Adrenal gland (tissue), 12 donors: ENCODE measurements around the gene CHL1. TPM values are rescaled to one million over a fixed set of nuclear protein-coding genes. Genes with fewer than 3 reads are reported as not detected.

Experiments
- DNase-seq, 7 donors: peaks; one replicate each; pipeline ENCODE4 v3.0.0-alpha.2; 2019 to 2020
- H3K27ac ChIP-seq, 5 donors: fragments of 200-600 bp; sonication (generic) in 4 of 5; 1 replicate in 3 of 5; 2 replicates in 2 of 5; pipeline versions ENCODE4 v1.5.1 to v1.8.0; 2016 to 2020; ENCODE audit warnings: mild to moderate bottlenecking in 1 of 5
- H3K27me3 ChIP-seq: fragments of 200-600 bp; 2 replicates; pipeline ENCODE4 v1.8.0; 2021
- H3K36me3 ChIP-seq, 2 donors: fragments of 200-600 bp; replicated peaks in 1 of 2; 1 replicate in 1 of 2; 2 replicates in 1 of 2; pipeline versions ENCODE4 v1.5.1 to v1.8.0; 2018 to 2022
- H3K4me1 ChIP-seq, 2 donors: fragments of 200-600 bp; replicated peaks in 1 of 2; 1 replicate in 1 of 2; 2 replicates in 1 of 2; pipeline versions ENCODE4 v1.5.1 to v1.8.0; 2018 to 2021
- H3K4me3 ChIP-seq, 4 donors: fragments of 200-600 bp; sonication (generic) in 3 of 4; one replicate each; pipeline ENCODE4 v1.5.1; 2016 to 2018
- H3K9me3 ChIP-seq, 3 donors: fragments of 200-600 bp; sonication (generic) in 1 of 3; replicated peaks in 1 of 3; 1 replicate in 2 of 3; 2 replicates in 1 of 3; pipeline versions ENCODE4 v1.5.1 to v1.8.0; 2016 to 2021
- CTCF ChIP-seq, 6 experiments: fragments of 450-650 bp in 4 of 6; fragments of 200-600 bp in 2 of 6; sonication (generic) in 1 of 6; IDR thresholded peaks; 1 replicate in 5 of 6; 2 replicates in 1 of 6; pipeline versions ENCODE4 v1.5.1 to v1.8.0; 2016 to 2021; ENCODE audit warnings: antibody characterized with exemption in 6 of 6, mild to moderate bottlenecking in 2 of 6, moderate library complexity in 1 of 6
- POLR2A ChIP-seq, 2 donors: fragments of 450-650 bp; IDR thresholded peaks; one replicate each; pipeline ENCODE4 v1.6.1; 2017; ENCODE audit warnings: antibody characterized with exemption in 2 of 2, mild to moderate bottlenecking in 2 of 2, moderate library complexity in 1 of 2
- WGBS, 4 donors: extraction: QIAGEN DNeasy Blood & Tissue Kit in 2 of 4; methylation state at CpG; one replicate each; pipeline versions ENCODE4 v1.1.5 to v1.1.7; 2013 to 2017; 5-methylcytosine and 5-hydroxymethylcytosine counted together
- intact Hi-C, 2 donors: fragments of 100-400 bp; cut with DNase I; formaldehyde crosslinking; loops; one replicate each; pipeline versions ENCODE4 v1.14.1 to v1.15.0; 2022 to 2023
- polyA plus RNA-seq, 3 donors: library from polyadenylated mRNA; stranded (reverse); fragments of 200-250 nt in 2 of 3; fragments of 350-450 nt in 1 of 3; fragmentation: Illumina TruSeq in 1 of 3; extraction: RNeasy Lipid Tissue Mini Kit (QIAGEN cat#74804) in 1 of 3; gene quantifications; one replicate each; pipeline ENCODE4 v1.2.3, GENCODE V29; 2013 to 2014
- small RNA-seq, 2 donors: library from RNA; depleted of rRNA; stranded (forward); fragments of <200 nt; gene quantifications; one replicate each; pipeline ENCODE3, GENCODE V24; 2016
- total RNA-seq, 9 donors: library from RNA; depleted of rRNA in 4 of 9; stranded (reverse); fragments of >200 nt in 4 of 9; fragments of 120-200 nt in 1 of 9; fragmentation: NEBNext Ultra II Directional in 1 of 9; extraction: Animal tissue kit (Norgen Biotek cat#: 25700) in 1 of 9; gene quantifications; one replicate each; pipeline versions ENCODE4 v1.1.0 to v1.2.4, GENCODE V29; 2013 to 2023
- donor health status: healthy with polysubstance abuse.
- donor health status: Bipolar disorder and iron deficiency.
- donor health status: DM: yes; HTN: yes; CAD: no.
- donor health status: DM: no; HTN: no; CAD: no.
- donor health status: DM: no; HTN: no; CAD: no.
- donor health status: DM: yes; HTN: yes; CAD: no.

The CHL1 gene
- total and polyA plus RNA-seq, 12 donors: 0.80 to 28.3 (median 7.7) TPM

DNA sequence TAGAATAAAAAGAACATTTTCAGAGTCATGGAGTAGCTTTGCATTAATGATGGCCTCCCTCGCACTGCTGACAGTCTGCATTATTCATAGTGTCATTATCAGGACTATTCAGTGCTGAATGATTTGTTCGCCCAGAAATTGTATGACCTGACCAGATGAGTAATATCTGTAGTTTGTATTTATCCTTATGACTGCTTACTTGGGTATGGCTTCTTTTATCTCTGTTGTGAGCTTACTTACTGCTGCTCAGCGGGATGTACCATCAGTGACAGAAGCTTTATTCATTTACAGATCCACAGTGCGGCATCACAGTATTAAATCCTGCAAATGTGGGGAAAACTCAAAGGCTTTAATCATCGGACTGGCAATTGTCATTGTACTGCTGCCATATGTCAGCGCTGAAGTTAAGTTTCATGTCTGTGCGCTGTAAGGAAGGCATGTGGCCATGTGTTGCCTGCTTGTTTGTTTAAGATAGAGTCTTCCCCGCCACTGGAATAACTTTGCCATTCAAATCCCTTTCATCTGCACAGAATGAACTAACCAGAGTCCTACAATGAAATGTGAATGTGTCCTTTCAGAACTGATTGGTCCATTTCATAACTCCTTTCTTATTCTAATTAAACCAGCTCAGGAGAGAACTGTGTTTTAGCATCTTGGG, 262.2 kb downstream of the CHL1 start:
- H3K4me1 ChIP-seq: no peaks in the 10 kb centered on the region
- H3K27ac ChIP-seq: no peak overlapping the region
- no peaks in the 10 kb centered on the region for H3K36me3 ChIP-seq
- intact Hi-C loops: no loop called here
- H3K4me3 ChIP-seq: no peak overlapping the region
- 45 to 53% (median 47%) methylated on average over 8 of the region's 8 CpGs for WGBS, 4 donors
- DNase-seq: no peak
- H3K27me3 ChIP-seq: no peaks in the 10 kb centered on the region
- TF ChIP-seq CTCF (IDR thresholded peaks at IDR 0.05) (no peak), POLR2A (IDR thresholded peaks at IDR 0.05) (no peak)
- H3K9me3 ChIP-seq: no peaks in the 10 kb centered on the region

Small RNA genes lying within 50 kb of the gene (small RNA-seq; reads per million reads assigned to genes)
- 0 reads per million in 2 donors for gene RNU6-1194P
